HepG2 (cell line): ENCODE measurements around the gene ZNF524. TPM values are rescaled to one million over a fixed set of nuclear protein-coding genes. Genes with fewer than 3 reads are reported as not detected.
A peak's percentile ranks its signal among the peaks of the same experiment; 100 is the strongest.

ENCODE experiments used
- ASH2L ChIP-seq: fragments of 300-600, 200-600 bp; sonication (generic); IDR thresholded peaks from 2 replicates; pipeline ENCODE4 v1.7.0; 2017; ENCODE audit warnings: low read depth, mild to moderate bottlenecking, moderate library complexity, mixed read lengths, low read length; ENCODE audit not compliant: insufficient read length
- ELF3 ChIP-seq: IDR thresholded peaks from 2 replicates; pipeline ENCODE4 v1.6.1; 2016; ENCODE audit warnings: missing genetic modification reagents, missing compliant biosample characterization
- TEAD2 ChIP-seq: sonication (generic); formaldehyde crosslinking; IDR thresholded peaks from 2 replicates; pipeline ENCODE4 v1.9.0; 2021; ENCODE audit warnings: missing genetic modification reagents
- XRCC5 ChIP-seq: fragments of 200-400 bp; formaldehyde crosslinking; optimal IDR thresholded peaks from 2 replicates; pipeline ENCODE3; 2017; ENCODE audit warnings: mild to moderate bottlenecking, low read length
- ZNF124 ChIP-seq: sonication (generic); formaldehyde crosslinking; IDR thresholded peaks from 2 replicates; pipeline ENCODE4 v1.4.0; 2020; ENCODE audit warnings: missing genetic modification reagents
- ZNF549 ChIP-seq: sonication (generic); formaldehyde crosslinking; IDR thresholded peaks from 2 replicates; pipeline ENCODE4 v1.5.0; 2020; ENCODE audit warnings: missing genetic modification reagents
- ZSCAN20 ChIP-seq: sonication (generic); formaldehyde crosslinking; IDR thresholded peaks from 2 replicates; pipeline ENCODE4 v1.4.0; 2020; ENCODE audit warnings: missing genetic modification reagents, mild to moderate bottlenecking, borderline replicate concordance
- polyA plus RNA-seq, 8 experiments: library from polyadenylated mRNA; depleted of rRNA in 3 of 8; stranded (reverse) in 7 of 8; unstranded in 1 of 8; fragments of >200 nt; fragmentation: Illumina TruSeq in 4 of 8; extraction: Trizol in 4 of 8; gene quantifications; 2 replicates each; pipeline versions ENCODE4 v1.2.1 to v1.2.3, GENCODE V29; 2011 to 2016; ENCODE audit warnings: low read depth in 4 of 8, missing spikeins in 1 of 8, mixed read lengths in 1 of 8; ENCODE audit not compliant: insufficient read depth in 1 of 8
- total RNA-seq, 5 experiments: library from RNA; depleted of rRNA; stranded (reverse); fragments of >200 nt; fragmentation: Illumina TruSeq; extraction: Trizol; gene quantifications; 2 replicates each; pipeline ENCODE4 v1.2.3, GENCODE V29; 2016; ENCODE audit warnings: low read depth in 1 of 5
- TF ChIP-seq, protein P1 (sequence below): IDR thresholded peaks from 2 replicates; pipeline ENCODE4 v1.6.1; 2016; ENCODE audit warnings: low read depth
- TF ChIP-seq, protein P2 (sequence below): sonication (generic); formaldehyde crosslinking; conservative IDR thresholded peaks from 2 replicates; pipeline ENCODE4 v1.4.0; 2020; ENCODE audit warnings: missing genetic modification reagents
- TF ChIP-seq, protein P3 (sequence below): sonication (generic); formaldehyde crosslinking; IDR thresholded peaks from 2 replicates; pipeline ENCODE4 v1.4.0; 2020; ENCODE audit warnings: missing genetic modification reagents, borderline replicate concordance
- TF ChIP-seq, protein P4 (sequence below): sonication (generic); formaldehyde crosslinking; IDR thresholded peaks from 2 replicates; pipeline ENCODE4 v1.8.0; 2022; ENCODE audit warnings: missing genetic modification reagents, low read depth, mild to moderate bottlenecking, borderline replicate concordance
- TF ChIP-seq, protein P5 (sequence below): sonication (generic); formaldehyde crosslinking; IDR thresholded peaks from 2 replicates; pipeline ENCODE4 v1.5.1; 2020; ENCODE audit warnings: mild to moderate bottlenecking, missing genetic modification reagents, moderate library complexity

Gene ZNF524
- total and polyA plus RNA-seq, 2 of the 13 experiments (the other 11 are each of a cell fraction or from before 2014, with no cell fraction given): 3.2 to 4.6 TPM

DNA sequence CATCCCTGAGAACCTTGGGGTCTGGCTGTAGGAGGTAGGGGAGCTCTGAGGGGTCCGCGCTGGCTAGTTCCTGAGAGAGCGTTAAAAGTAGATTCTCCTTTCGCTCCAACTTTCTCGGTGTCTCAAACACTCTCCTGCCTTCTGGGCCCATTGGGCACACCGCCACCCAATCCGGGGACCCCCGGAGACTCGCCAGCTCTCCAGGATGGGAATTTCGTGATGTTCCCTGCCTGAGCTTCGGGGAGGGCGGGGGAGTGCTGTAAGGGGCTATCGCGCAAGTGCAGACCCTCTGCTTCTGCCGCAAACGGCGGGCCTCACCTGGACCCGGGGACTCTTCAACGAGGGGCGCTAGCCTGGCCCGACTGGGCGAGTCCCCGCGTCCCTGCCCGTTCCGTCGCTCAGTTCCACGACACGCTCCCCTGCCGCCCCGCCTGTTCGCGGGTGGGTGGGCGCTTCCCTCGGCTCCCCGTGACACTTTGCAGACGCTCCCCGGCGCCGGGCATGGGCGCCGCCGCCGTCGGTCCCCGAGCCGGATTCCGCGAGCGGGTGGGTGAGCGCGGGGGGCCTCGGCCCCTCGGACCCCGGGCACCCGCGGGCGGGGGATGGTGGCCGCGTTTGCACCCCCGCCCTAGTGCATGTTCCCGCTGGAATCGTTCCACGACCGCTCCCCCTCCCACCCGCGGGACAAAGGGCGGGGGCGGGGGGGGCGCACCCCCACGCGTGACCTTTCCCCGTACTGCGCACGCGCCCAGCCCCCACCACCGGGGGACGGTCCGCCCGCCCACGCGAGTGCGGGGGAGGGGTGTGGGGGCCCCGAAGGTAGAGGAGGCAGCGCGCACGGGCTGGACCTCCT, 47.9 kb downstream of the ZNF524 start, which contains the start of gene CCDC106 (continued):
- TF ChIP-seq, protein P1, sequence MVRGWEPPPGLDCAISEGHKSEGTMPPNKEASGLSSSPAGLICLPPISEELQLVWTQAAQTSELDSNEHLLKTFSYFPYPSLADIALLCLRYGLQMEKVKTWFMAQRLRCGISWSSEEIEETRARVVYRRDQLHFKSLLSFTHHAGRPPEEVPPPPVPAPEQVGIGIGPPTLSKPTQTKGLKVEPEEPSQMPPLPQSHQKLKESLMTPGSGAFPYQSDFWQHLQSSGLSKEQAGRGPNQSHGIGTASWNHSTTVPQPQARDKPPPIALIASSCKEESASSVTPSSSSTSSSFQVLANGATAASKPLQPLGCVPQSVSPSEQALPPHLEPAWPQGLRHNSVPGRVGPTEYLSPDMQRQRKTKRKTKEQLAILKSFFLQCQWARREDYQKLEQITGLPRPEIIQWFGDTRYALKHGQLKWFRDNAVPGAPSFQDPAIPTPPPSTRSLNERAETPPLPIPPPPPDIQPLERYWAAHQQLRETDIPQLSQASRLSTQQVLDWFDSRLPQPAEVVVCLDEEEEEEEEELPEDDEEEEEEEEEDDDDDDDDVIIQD (CRISPR knock-in tag): no peak
- TF ChIP-seq, protein P2, sequence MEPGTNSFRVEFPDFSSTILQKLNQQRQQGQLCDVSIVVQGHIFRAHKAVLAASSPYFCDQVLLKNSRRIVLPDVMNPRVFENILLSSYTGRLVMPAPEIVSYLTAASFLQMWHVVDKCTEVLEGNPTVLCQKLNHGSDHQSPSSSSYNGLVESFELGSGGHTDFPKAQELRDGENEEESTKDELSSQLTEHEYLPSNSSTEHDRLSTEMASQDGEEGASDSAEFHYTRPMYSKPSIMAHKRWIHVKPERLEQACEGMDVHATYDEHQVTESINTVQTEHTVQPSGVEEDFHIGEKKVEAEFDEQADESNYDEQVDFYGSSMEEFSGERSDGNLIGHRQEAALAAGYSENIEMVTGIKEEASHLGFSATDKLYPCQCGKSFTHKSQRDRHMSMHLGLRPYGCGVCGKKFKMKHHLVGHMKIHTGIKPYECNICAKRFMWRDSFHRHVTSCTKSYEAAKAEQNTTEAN (CRISPR knock-in tag): no peak
- TF ChIP-seq ZNF549 (CRISPR knock-in tag): no peak
- TF ChIP-seq, protein P3, sequence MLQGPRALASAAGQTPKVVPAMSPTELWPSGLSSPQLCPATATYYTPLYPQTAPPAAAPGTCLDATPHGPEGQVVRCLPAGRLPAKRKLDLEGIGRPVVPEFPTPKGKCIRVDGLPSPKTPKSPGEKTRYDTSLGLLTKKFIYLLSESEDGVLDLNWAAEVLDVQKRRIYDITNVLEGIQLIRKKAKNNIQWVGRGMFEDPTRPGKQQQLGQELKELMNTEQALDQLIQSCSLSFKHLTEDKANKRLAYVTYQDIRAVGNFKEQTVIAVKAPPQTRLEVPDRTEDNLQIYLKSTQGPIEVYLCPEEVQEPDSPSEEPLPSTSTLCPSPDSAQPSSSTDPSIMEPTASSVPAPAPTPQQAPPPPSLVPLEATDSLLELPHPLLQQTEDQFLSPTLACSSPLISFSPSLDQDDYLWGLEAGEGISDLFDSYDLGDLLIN (CRISPR knock-in tag): no peak
- TF ChIP-seq ZNF124 (CRISPR knock-in tag): 0 out of 2 replicates have a peak, but pooled peaks have one; percentile 33
- TF ChIP-seq XRCC5: no peak
- TF ChIP-seq ELF3 (CRISPR knock-in tag): peak; percentile 62
- 0 out of 2 replicates have a peak, but pooled peaks have one; percentile 30 for TF ChIP-seq ZSCAN20
- TF ChIP-seq, protein P4, sequence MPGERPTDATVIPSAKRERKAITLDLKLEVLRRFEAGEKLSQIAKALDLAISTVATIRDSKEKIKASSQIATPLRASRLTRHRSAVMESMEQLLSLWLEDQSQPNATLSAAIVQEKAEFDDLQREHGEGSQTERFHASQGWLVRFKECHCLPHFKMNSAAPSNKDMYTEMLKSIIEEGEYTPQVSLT (CRISPR knock-in tag): no peak
- no peak for TF ChIP-seq TEAD2 (CRISPR knock-in tag)
- TF ChIP-seq, protein P5, sequence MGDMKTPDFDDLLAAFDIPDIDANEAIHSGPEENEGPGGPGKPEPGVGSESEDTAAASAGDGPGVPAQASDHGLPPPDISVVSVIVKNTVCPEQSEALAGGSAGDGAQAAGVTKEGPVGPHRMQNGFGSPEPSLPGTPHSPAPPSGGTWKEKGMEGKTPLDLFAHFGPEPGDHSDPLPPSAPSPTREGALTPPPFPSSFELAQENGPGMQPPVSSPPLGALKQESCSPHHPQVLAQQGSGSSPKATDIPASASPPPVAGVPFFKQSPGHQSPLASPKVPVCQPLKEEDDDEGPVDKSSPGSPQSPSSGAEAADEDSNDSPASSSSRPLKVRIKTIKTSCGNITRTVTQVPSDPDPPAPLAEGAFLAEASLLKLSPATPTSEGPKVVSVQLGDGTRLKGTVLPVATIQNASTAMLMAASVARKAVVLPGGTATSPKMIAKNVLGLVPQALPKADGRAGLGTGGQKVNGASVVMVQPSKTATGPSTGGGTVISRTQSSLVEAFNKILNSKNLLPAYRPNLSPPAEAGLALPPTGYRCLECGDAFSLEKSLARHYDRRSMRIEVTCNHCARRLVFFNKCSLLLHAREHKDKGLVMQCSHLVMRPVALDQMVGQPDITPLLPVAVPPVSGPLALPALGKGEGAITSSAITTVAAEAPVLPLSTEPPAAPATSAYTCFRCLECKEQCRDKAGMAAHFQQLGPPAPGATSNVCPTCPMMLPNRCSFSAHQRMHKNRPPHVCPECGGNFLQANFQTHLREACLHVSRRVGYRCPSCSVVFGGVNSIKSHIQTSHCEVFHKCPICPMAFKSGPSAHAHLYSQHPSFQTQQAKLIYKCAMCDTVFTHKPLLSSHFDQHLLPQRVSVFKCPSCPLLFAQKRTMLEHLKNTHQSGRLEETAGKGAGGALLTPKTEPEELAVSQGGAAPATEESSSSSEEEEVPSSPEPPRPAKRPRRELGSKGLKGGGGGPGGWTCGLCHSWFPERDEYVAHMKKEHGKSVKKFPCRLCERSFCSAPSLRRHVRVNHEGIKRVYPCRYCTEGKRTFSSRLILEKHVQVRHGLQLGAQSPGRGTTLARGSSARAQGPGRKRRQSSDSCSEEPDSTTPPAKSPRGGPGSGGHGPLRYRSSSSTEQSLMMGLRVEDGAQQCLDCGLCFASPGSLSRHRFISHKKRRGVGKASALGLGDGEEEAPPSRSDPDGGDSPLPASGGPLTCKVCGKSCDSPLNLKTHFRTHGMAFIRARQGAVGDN (CRISPR knock-in tag): peak; percentile 77
- peak; percentile 89 for TF ChIP-seq ASH2L
